Endothelial cell (in vitro differentiated cells): ENCODE measurements around the gene MSH5. TPM values are rescaled to one million over a fixed set of nuclear protein-coding genes. Genes with fewer than 3 reads are reported as not detected.

Source experiments
- DNase-seq: peaks from one replicate; pipeline ENCODE4 v3.0.0; 2021; ENCODE audit warnings: low spot score
- H3K27ac Mint-ChIP-seq: one replicate; pipeline ENCODE4 v1.8.0; 2021; ENCODE audit warnings: mixed read lengths, inconsistent platforms; ENCODE audit not compliant: unreplicated experiment
- H3K27me3 Mint-ChIP-seq: one replicate; pipeline ENCODE4 v1.8.0; 2021; ENCODE audit warnings: mild to moderate bottlenecking, moderate library complexity, mixed read lengths, inconsistent platforms; ENCODE audit not compliant: unreplicated experiment
- H3K36me3 Mint-ChIP-seq: one replicate; pipeline ENCODE4 v1.8.0; 2021; ENCODE audit warnings: mild to moderate bottlenecking, low read depth, mixed read lengths, inconsistent platforms; ENCODE audit not compliant: unreplicated experiment
- H3K4me1 Mint-ChIP-seq: one replicate; pipeline ENCODE4 v1.8.0; 2021; ENCODE audit warnings: mild to moderate bottlenecking, mixed read lengths, inconsistent platforms; ENCODE audit not compliant: unreplicated experiment
- H3K4me3 Mint-ChIP-seq: one replicate; pipeline ENCODE4 v1.8.0; 2021; ENCODE audit warnings: mild to moderate bottlenecking, mixed read lengths, inconsistent platforms; ENCODE audit not compliant: unreplicated experiment
- H3K9me3 Mint-ChIP-seq: one replicate; pipeline ENCODE4 v1.8.0; 2021; ENCODE audit warnings: mixed read lengths, inconsistent platforms; ENCODE audit not compliant: unreplicated experiment
- CTCF ChIP-seq: fragments of 200-600 bp; sonication (generic); IDR thresholded peaks from one replicate; pipeline ENCODE4 v1.5.0; 2021; ENCODE audit warnings: antibody characterized with exemption; ENCODE audit not compliant: unreplicated experiment
- total RNA-seq: library from RNA; stranded (reverse); fragmentation: NEBNext Ultra II Directional; extraction: Animal tissue kit (Norgen Biotek cat#: 25700); gene quantifications from one replicate; pipeline ENCODE4 v1.2.1, GENCODE V29; 2021; ENCODE audit not compliant: unreplicated experiment

The MSH5 gene
- total RNA-seq, 1 donor from 2014 or later = 16.1 TPM

DNA sequence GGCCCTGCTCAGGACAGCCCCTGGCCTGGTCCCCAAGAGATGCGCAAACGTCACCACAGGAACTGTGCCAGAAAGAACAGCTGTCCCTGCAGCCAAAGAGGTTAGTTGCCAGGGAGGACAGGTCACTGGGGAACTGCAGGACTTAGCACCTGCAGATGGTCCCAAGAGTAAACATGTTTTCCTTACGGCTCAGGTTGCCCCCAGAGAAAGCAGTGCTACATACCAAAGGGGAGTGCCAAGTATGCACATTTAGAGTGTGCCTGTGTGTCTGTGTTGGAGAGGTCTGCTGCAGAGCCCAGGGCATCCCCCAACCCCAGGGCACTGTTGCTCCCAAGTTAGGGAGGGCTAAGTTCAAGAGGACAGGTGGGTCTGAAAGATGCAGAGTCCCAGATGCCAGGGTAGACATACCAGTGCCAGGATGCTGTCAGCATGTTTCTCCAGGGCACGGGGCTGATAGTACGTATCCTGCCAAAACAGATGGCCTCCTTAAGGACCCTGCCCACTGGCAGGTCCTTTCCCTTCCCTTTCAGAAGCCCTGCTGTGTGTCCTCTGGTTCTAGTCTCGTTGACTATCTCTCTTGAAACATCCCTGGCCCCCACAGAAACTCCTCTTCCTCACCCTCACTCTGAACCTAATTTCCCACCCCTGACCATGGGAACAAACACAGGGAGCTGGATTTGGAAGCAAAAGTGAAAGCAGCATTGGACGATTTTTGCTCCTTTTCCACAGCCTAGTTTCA lies 38.0 kb upstream of the MSH5 start:
- Mint-ChIP-seq H3K27me3 (peaks cover 6% of the 10 kb centered on the region), H3K4me1 (peaks cover 31% of the 10 kb centered on the region), H3K9me3 (no peaks in the 10 kb centered on the region), H3K27ac (peak overlapping the region; percentile 98), H3K36me3 (no peaks in the 10 kb centered on the region), H3K4me3 (peak overlapping the region; percentile 99)
- no peak for DNase-seq
- TF ChIP-seq CTCF = no peak

GRCh38 chr6:31702405-31702818 lies 37.4 kb upstream of the MSH5 start:
- Mint-ChIP-seq H3K4me1 (peaks cover 26% of the 10 kb centered on the region), H3K27me3 (peaks cover 6% of the 10 kb centered on the region), H3K27ac (peak overlapping the region; percentile 98), H3K36me3 (no peaks in the 10 kb centered on the region), H3K9me3 (no peaks in the 10 kb centered on the region), H3K4me3 (peak overlapping the region; percentile 99)
- TF ChIP-seq CTCF = no peak
- DNase-seq = peak; percentile 25

- Mint-ChIP-seq H3K9me3 (no peaks in the 10 kb centered on the region), H3K27ac (peak within 1 kb of the TSS; percentile 98), H3K36me3 (no peaks in the 10 kb centered on the region), H3K4me1 (peaks cover 20% of the 10 kb centered on the region), H3K4me3 (peak within 1 kb of the TSS; percentile 99), H3K27me3 (peaks cover 6% of the 10 kb centered on the region)
- no peak for TF ChIP-seq CTCF
- peak; percentile 93 for DNase-seq
Observed at GRCh38 chr6:31702819-31703716, 36.7 kb upstream of the MSH5 start, which contains the start of gene ABHD16A. Gene ABHD16A, minus strand, starts transcription at chr6:31703324. Its CDS starts 43 bp downstream, at chr6:31703281.

DNA sequence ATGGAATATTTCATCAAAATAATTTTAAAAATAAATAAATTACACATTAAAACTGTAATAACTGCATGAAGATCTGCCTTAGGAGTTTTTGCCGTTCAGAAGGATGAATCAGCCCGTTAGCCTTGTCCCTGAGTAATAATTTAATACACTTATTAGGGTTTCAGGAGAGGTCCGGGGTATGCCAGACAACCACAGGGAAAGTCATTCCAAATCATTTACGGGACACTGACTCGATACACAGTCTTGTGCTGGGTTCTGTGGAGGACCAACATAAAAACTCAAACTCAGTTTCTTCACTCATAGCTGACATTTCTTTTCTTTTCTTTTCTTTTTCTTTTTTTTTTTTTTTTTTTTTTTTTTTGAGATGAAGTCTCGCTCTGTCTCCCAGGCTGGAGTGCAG lies 33.9 kb upstream of the MSH5 start:
- H3K27ac Mint-ChIP-seq = no peak overlapping the region
- DNase-seq = no peak
- no peaks in the 10 kb centered on the region for H3K9me3 Mint-ChIP-seq
- no peak overlapping the region for H3K4me3 Mint-ChIP-seq
- H3K4me1 Mint-ChIP-seq = peaks cover 18% of the 10 kb centered on the region
- H3K36me3 Mint-ChIP-seq = no peaks in the 10 kb centered on the region
- H3K27me3 Mint-ChIP-seq = peaks cover 6% of the 10 kb centered on the region
- TF ChIP-seq CTCF = no peak

- Mint-ChIP-seq H3K27me3 (peaks cover 6% of the 10 kb centered on the region), H3K4me3 (no peak within 1 kb of the TSS), H3K36me3 (no peaks in the 10 kb centered on the region), H3K9me3 (no peaks in the 10 kb centered on the region), H3K27ac (no peak within 1 kb of the TSS), H3K4me1 (peaks cover 12% of the 10 kb centered on the region)
- DNase-seq = no peak
- TF ChIP-seq CTCF = no peak
Observed at GRCh38 chr6:31706599-31706998, 33.2 kb upstream of the MSH5 start, which contains the start of gene LY6G6F. Gene LY6G6F, plus strand, starts transcription at chr6:31706866. Its CDS starts 41 bp downstream, at chr6:31706907.
